ENCODE data around the gene WWOX.
A peak's percentile ranks its signal among the peaks of the same experiment; 100 is the strongest.
"Not testable (repeated sequence)": the region's sequence is repeated elsewhere in the genome, so short reads cannot be mapped to it uniquely, and the experiment has no call there.

Gene WWOX

GRCh38 chr16:79047337-79047736 is 947.9 kb downstream of the WWOX start:
- 0 out of 2 replicates have a peak, but pooled peaks cover 2% of the 10 kb centered on the region for H3K9me3 ChIP-seq (ENCODE audit: control insufficient read depth, insufficient read depth, low read length)
- no peaks in the 10 kb centered on the region for H3K36me3 ChIP-seq (ENCODE audit: control insufficient read depth, insufficient read depth, low read length)
- no peak overlapping the region for H3K9ac ChIP-seq (ENCODE audit: low read depth, low read length)
- H3K4me1 ChIP-seq (ENCODE audit: control insufficient read depth, insufficient read depth, low read length), result peaks cover 10% of the 10 kb centered on the region; the same call in 1 of the 2 replicates
- no peaks in the 10 kb centered on the region for H3K27me3 ChIP-seq (ENCODE audit: control insufficient read depth, insufficient read depth, low read length)
- H3K27ac ChIP-seq (ENCODE audit: low read depth, low read length), result no peak overlapping the region
- no peak overlapping the region for H3K4me3 ChIP-seq (ENCODE audit: low read depth, low read length)

- H3K27ac ChIP-seq (ENCODE audit: low read depth, low read length), result no peak overlapping the region
- H3K4me3 ChIP-seq (ENCODE audit: low read depth, low read length), result no peak overlapping the region
- H3K9me3 ChIP-seq (ENCODE audit: control insufficient read depth, insufficient read depth, low read length), result peaks cover 2% of the 10 kb centered on the region; the same call in 1 of the 2 replicates
- H3K36me3 ChIP-seq (ENCODE audit: control insufficient read depth, insufficient read depth, low read length), result no peaks in the 10 kb centered on the region
- no peaks in the 10 kb centered on the region for H3K27me3 ChIP-seq (ENCODE audit: control insufficient read depth, insufficient read depth, low read length)
- H3K4me1 ChIP-seq (ENCODE audit: control insufficient read depth, insufficient read depth, low read length), result peaks cover 19% of the 10 kb centered on the region
- H3K9ac ChIP-seq (ENCODE audit: low read depth, low read length), result no peak overlapping the region
Measured at GRCh38 chr16:79049040-79049439, 949.6 kb downstream of the WWOX start.

GRCh38 chr16:79050063-79050462 is 950.6 kb downstream of the WWOX start:
- Histone ChIP-seq H3K4me1 (ENCODE audit: control insufficient read depth, insufficient read depth, low read length) (peaks cover 29% of the 10 kb centered on the region), H3K4me3 (ENCODE audit: low read depth, low read length) (no peak overlapping the region), H3K9me3 (ENCODE audit: control insufficient read depth, insufficient read depth, low read length) (peaks cover 2% of the 10 kb centered on the region; the same call in 1 of the 2 replicates), H3K27ac (ENCODE audit: low read depth, low read length) (no peak overlapping the region), H3K36me3 (ENCODE audit: control insufficient read depth, insufficient read depth, low read length) (no peaks in the 10 kb centered on the region), H3K9ac (ENCODE audit: low read depth, low read length) (no peak overlapping the region), H3K27me3 (ENCODE audit: control insufficient read depth, insufficient read depth, low read length) (no peaks in the 10 kb centered on the region)

- H3K4me1 ChIP-seq (ENCODE audit: control insufficient read depth, insufficient read depth, low read length), result peaks cover 33% of the 10 kb centered on the region
- no peak overlapping the region for H3K4me3 ChIP-seq (ENCODE audit: low read depth, low read length)
- H3K9ac ChIP-seq (ENCODE audit: low read depth, low read length), result no peak overlapping the region
- H3K27ac ChIP-seq (ENCODE audit: low read depth, low read length), result no peak overlapping the region
- no peaks in the 10 kb centered on the region for H3K27me3 ChIP-seq (ENCODE audit: control insufficient read depth, insufficient read depth, low read length)
- peaks cover 2% of the 10 kb centered on the region; the same call in 1 of the 2 replicates for H3K9me3 ChIP-seq (ENCODE audit: control insufficient read depth, insufficient read depth, low read length)
- H3K36me3 ChIP-seq (ENCODE audit: control insufficient read depth, insufficient read depth, low read length), result no peaks in the 10 kb centered on the region
Measured at GRCh38 chr16:79051313-79051712, 951.9 kb downstream of the WWOX start.

GRCh38 chr16:79052198-79052597 is 952.7 kb downstream of the WWOX start:
- H3K36me3 ChIP-seq (ENCODE audit: control insufficient read depth, insufficient read depth, low read length); H3K27me3 ChIP-seq (ENCODE audit: control insufficient read depth, insufficient read depth, low read length); H3K9me3 ChIP-seq (ENCODE audit: control insufficient read depth, insufficient read depth, low read length); H3K27ac ChIP-seq (ENCODE audit: low read depth, low read length); H3K4me3 ChIP-seq (ENCODE audit: low read depth, low read length); H3K9ac ChIP-seq (ENCODE audit: low read depth, low read length): not testable (repeated sequence)
- H3K4me1 ChIP-seq (ENCODE audit: control insufficient read depth, insufficient read depth, low read length), result peaks cover 24% of the 10 kb centered on the region

GRCh38 chr16:79053577-79053976 is 954.1 kb downstream of the WWOX start:
- 0 out of 2 replicates have a peak overlapping the region, but pooled peaks have one; percentile 5 for H3K9ac ChIP-seq (ENCODE audit: low read depth, low read length)
- 0 out of 2 replicates have a peak overlapping the region, but pooled peaks have one; percentile 11 for H3K4me3 ChIP-seq (ENCODE audit: low read depth, low read length)
- peak overlapping the region; percentile 44 for H3K27ac ChIP-seq (ENCODE audit: low read depth, low read length)
- H3K27me3 ChIP-seq (ENCODE audit: control insufficient read depth, insufficient read depth, low read length), result no peaks in the 10 kb centered on the region
- peaks cover 2% of the 10 kb centered on the region; the same call in 1 of the 2 replicates for H3K9me3 ChIP-seq (ENCODE audit: control insufficient read depth, insufficient read depth, low read length)
- peaks cover 24% of the 10 kb centered on the region for H3K4me1 ChIP-seq (ENCODE audit: control insufficient read depth, insufficient read depth, low read length)
- H3K36me3 ChIP-seq (ENCODE audit: control insufficient read depth, insufficient read depth, low read length), result no peaks in the 10 kb centered on the region

- Histone ChIP-seq H3K36me3 (ENCODE audit: control insufficient read depth, insufficient read depth, low read length) (no peaks in the 10 kb centered on the region), H3K27me3 (ENCODE audit: control insufficient read depth, insufficient read depth, low read length) (no peaks in the 10 kb centered on the region), H3K4me1 (ENCODE audit: control insufficient read depth, insufficient read depth, low read length) (peaks cover 24% of the 10 kb centered on the region), H3K9me3 (ENCODE audit: control insufficient read depth, insufficient read depth, low read length) (peaks cover 2% of the 10 kb centered on the region; the same call in 1 of the 2 replicates), H3K4me3 (ENCODE audit: low read depth, low read length) (0 out of 2 replicates have a peak overlapping the region, but pooled peaks have one; percentile 11), H3K9ac (ENCODE audit: low read depth, low read length) (peak overlapping the region; percentile 5; the same call in 1 of the 2 replicates), H3K27ac (ENCODE audit: low read depth, low read length) (peak overlapping the region; percentile 44)
Measured at GRCh38 chr16:79054211-79054984, 954.9 kb downstream of the WWOX start.

- H3K27me3 ChIP-seq (ENCODE audit: control insufficient read depth, insufficient read depth, low read length), result no peaks in the 10 kb centered on the region
- H3K36me3 ChIP-seq (ENCODE audit: control insufficient read depth, insufficient read depth, low read length), result no peaks in the 10 kb centered on the region
- peaks cover 24% of the 10 kb centered on the region for H3K4me1 ChIP-seq (ENCODE audit: control insufficient read depth, insufficient read depth, low read length)
- no peak overlapping the region for H3K4me3 ChIP-seq (ENCODE audit: low read depth, low read length)
- H3K27ac ChIP-seq (ENCODE audit: low read depth, low read length), result no peak overlapping the region
- no peak overlapping the region for H3K9ac ChIP-seq (ENCODE audit: low read depth, low read length)
- peaks cover 2% of the 10 kb centered on the region; the same call in 1 of the 2 replicates for H3K9me3 ChIP-seq (ENCODE audit: control insufficient read depth, insufficient read depth, low read length)
Measured at GRCh38 chr16:79055251-79055970, 956.0 kb downstream of the WWOX start.

GRCh38 chr16:79061181-79061580 is 961.7 kb downstream of the WWOX start:
- Histone ChIP-seq H3K4me1 (ENCODE audit: control insufficient read depth, insufficient read depth, low read length) (no peaks in the 10 kb centered on the region), H3K4me3 (ENCODE audit: low read depth, low read length) (no peak overlapping the region), H3K9me3 (ENCODE audit: control insufficient read depth, insufficient read depth, low read length) (no peaks in the 10 kb centered on the region), H3K36me3 (ENCODE audit: control insufficient read depth, insufficient read depth, low read length) (no peaks in the 10 kb centered on the region), H3K9ac (ENCODE audit: low read depth, low read length) (no peak overlapping the region), H3K27me3 (ENCODE audit: control insufficient read depth, insufficient read depth, low read length) (no peaks in the 10 kb centered on the region), H3K27ac (ENCODE audit: low read depth, low read length) (no peak overlapping the region)

GRCh38 chr16:79062336-79062735 is 962.9 kb downstream of the WWOX start:
- Histone ChIP-seq H3K9ac (ENCODE audit: low read depth, low read length) (no peak overlapping the region), H3K4me3 (ENCODE audit: low read depth, low read length) (no peak overlapping the region), H3K9me3 (ENCODE audit: control insufficient read depth, insufficient read depth, low read length) (no peaks in the 10 kb centered on the region), H3K36me3 (ENCODE audit: control insufficient read depth, insufficient read depth, low read length) (no peaks in the 10 kb centered on the region), H3K4me1 (ENCODE audit: control insufficient read depth, insufficient read depth, low read length) (no peaks in the 10 kb centered on the region), H3K27ac (ENCODE audit: low read depth, low read length) (no peak overlapping the region), H3K27me3 (ENCODE audit: control insufficient read depth, insufficient read depth, low read length) (no peaks in the 10 kb centered on the region)

- no peak overlapping the region for H3K9ac ChIP-seq (ENCODE audit: low read depth, low read length)
- H3K4me1 ChIP-seq (ENCODE audit: control insufficient read depth, insufficient read depth, low read length), result no peaks in the 10 kb centered on the region
- no peaks in the 10 kb centered on the region for H3K9me3 ChIP-seq (ENCODE audit: control insufficient read depth, insufficient read depth, low read length)
- no peaks in the 10 kb centered on the region for H3K36me3 ChIP-seq (ENCODE audit: control insufficient read depth, insufficient read depth, low read length)
- H3K4me3 ChIP-seq (ENCODE audit: low read depth, low read length), result no peak overlapping the region
- no peaks in the 10 kb centered on the region for H3K27me3 ChIP-seq (ENCODE audit: control insufficient read depth, insufficient read depth, low read length)
- no peak overlapping the region for H3K27ac ChIP-seq (ENCODE audit: low read depth, low read length)
Measured at GRCh38 chr16:79062821-79063220, 963.4 kb downstream of the WWOX start.
